ENCODE results near the gene TINAGL1.

Gene TINAGL1

DNA sequence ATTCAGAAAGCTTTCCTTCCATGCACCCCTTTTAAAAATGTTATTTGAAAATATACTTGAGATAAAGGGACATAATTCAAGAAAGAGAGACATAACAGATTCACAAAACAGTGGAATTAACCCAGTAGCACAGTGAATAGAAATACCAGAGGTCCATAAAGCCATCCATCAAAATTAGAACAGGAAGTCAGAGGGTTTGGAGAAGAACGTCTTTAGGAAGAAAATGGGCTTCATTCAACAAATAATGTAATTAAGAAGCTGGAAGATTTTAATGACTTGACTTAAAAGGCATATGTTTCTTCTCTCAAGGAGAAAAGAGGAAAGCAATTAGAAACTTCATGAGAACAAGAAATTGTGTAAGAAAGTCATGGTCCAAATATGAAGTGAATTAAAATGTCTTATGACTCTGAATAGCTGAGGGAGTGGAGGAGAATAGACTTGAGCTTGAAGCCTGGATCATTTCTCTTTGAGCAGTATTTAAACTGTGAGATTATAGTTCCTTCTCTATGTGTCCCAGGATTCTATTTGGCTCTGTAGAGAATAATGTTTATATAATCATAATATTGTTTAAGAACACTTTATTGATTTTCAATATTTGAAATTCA, 33.3 kb downstream of the TINAGL1 start:
- H3K27me3 ChIP-seq (ENCODE audit: control insufficient read depth, insufficient read depth, low read length, poor library complexity, severe bottlenecking), result no peaks in the 10 kb centered on the region
- H3K4me3 ChIP-seq (ENCODE audit: insufficient read depth, low read depth, low read length), result no peak overlapping the region
- no peaks in the 10 kb centered on the region for H3K9me3 ChIP-seq (ENCODE audit: control insufficient read depth, low read length)
- H3K36me3 ChIP-seq (ENCODE audit: control insufficient read depth, insufficient read depth, low read length), result no peaks in the 10 kb centered on the region
- H3K4me1 ChIP-seq (ENCODE audit: control insufficient read depth, insufficient read depth, low read length), result peaks cover 5% of the 10 kb centered on the region
- H3K27ac ChIP-seq (ENCODE audit: insufficient read depth, low read depth, low read length, poor library complexity, severe bottlenecking), result no peak overlapping the region
- 42 to 67% methylated on average over 1 of the region's 1 CpG for WGBS, 2 experiments

GRCh38 chr1:31614414-31615005, 38.2 kb downstream of the TINAGL1 start:
- no peak overlapping the region for H3K27ac ChIP-seq (ENCODE audit: insufficient read depth, low read depth, low read length, poor library complexity, severe bottlenecking)

GRCh38 chr1:31615414-31615813, 39.1 kb downstream of the TINAGL1 start:
- Histone ChIP-seq H3K36me3 (ENCODE audit: control insufficient read depth, insufficient read depth, low read length) (no peaks in the 10 kb centered on the region), H3K27ac (ENCODE audit: insufficient read depth, low read depth, low read length, poor library complexity, severe bottlenecking) (no peak overlapping the region), H3K9me3 (ENCODE audit: control insufficient read depth, low read length) (no peaks in the 10 kb centered on the region), H3K4me3 (ENCODE audit: insufficient read depth, low read depth, low read length) (no peak overlapping the region), H3K27me3 (ENCODE audit: control insufficient read depth, insufficient read depth, low read length, poor library complexity, severe bottlenecking) (peaks cover 35% of the 10 kb centered on the region), H3K4me1 (ENCODE audit: control insufficient read depth, insufficient read depth, low read length) (peaks cover 5% of the 10 kb centered on the region)
- 88 to 93% methylated on average over 5 to 6 of the region's 6 CpGs for WGBS, 2 experiments

More at GRCh38 chr1:31614414-31615005, 38.2 kb downstream of the TINAGL1 start:
- no peaks in the 10 kb centered on the region for H3K9me3 ChIP-seq (ENCODE audit: control insufficient read depth, low read length)
- no peaks in the 10 kb centered on the region for H3K36me3 ChIP-seq (ENCODE audit: control insufficient read depth, insufficient read depth, low read length)
- H3K27me3 ChIP-seq (ENCODE audit: control insufficient read depth, insufficient read depth, low read length, poor library complexity, severe bottlenecking), result peaks cover 35% of the 10 kb centered on the region
- WGBS, 2 experiments, result 78% methylated on average over 8 of the region's 8 CpGs
- no peak overlapping the region for H3K4me3 ChIP-seq (ENCODE audit: insufficient read depth, low read depth, low read length)
- H3K4me1 ChIP-seq (ENCODE audit: control insufficient read depth, insufficient read depth, low read length), result peaks cover 5% of the 10 kb centered on the region

- peaks cover 35% of the 10 kb centered on the region for H3K27me3 ChIP-seq (ENCODE audit: control insufficient read depth, insufficient read depth, low read length, poor library complexity, severe bottlenecking)
- H3K36me3 ChIP-seq (ENCODE audit: control insufficient read depth, insufficient read depth, low read length), result no peaks in the 10 kb centered on the region
- 43 to 44% methylated on average over 2 of the region's 2 CpGs for WGBS, 2 experiments
- no peak overlapping the region for H3K4me3 ChIP-seq (ENCODE audit: insufficient read depth, low read depth, low read length)
- H3K27ac ChIP-seq (ENCODE audit: insufficient read depth, low read depth, low read length, poor library complexity, severe bottlenecking), result no peak overlapping the region
- H3K9me3 ChIP-seq (ENCODE audit: control insufficient read depth, low read length), result no peaks in the 10 kb centered on the region
- H3K4me1 ChIP-seq (ENCODE audit: control insufficient read depth, insufficient read depth, low read length), result peaks cover 5% of the 10 kb centered on the region
Measured at GRCh38 chr1:31615939-31616338, 39.6 kb downstream of the TINAGL1 start.

- WGBS, 2 experiments, result 7 to 8% methylated on average over 48 of the region's 48 CpGs
- Histone ChIP-seq H3K27ac (ENCODE audit: insufficient read depth, low read depth, low read length, poor library complexity, severe bottlenecking) (no peak within 1 kb of the TSS), H3K36me3 (ENCODE audit: control insufficient read depth, insufficient read depth, low read length) (no peaks in the 10 kb centered on the region), H3K27me3 (ENCODE audit: control insufficient read depth, insufficient read depth, low read length, poor library complexity, severe bottlenecking) (peaks cover 35% of the 10 kb centered on the region), H3K9me3 (ENCODE audit: control insufficient read depth, low read length) (no peaks in the 10 kb centered on the region), H3K4me1 (ENCODE audit: control insufficient read depth, insufficient read depth, low read length) (peaks cover 5% of the 10 kb centered on the region), H3K4me3 (ENCODE audit: insufficient read depth, low read depth, low read length) (peak within 1 kb of the TSS; percentile 52)
Measured at GRCh38 chr1:31617218-31617915, 41.1 kb downstream of the TINAGL1 start, which contains the start of gene HCRTR1. Gene HCRTR1 (plus strand): TSS chr1:31617689. CDS start chr1:31619193, 1,504 bp downstream.

DNA sequence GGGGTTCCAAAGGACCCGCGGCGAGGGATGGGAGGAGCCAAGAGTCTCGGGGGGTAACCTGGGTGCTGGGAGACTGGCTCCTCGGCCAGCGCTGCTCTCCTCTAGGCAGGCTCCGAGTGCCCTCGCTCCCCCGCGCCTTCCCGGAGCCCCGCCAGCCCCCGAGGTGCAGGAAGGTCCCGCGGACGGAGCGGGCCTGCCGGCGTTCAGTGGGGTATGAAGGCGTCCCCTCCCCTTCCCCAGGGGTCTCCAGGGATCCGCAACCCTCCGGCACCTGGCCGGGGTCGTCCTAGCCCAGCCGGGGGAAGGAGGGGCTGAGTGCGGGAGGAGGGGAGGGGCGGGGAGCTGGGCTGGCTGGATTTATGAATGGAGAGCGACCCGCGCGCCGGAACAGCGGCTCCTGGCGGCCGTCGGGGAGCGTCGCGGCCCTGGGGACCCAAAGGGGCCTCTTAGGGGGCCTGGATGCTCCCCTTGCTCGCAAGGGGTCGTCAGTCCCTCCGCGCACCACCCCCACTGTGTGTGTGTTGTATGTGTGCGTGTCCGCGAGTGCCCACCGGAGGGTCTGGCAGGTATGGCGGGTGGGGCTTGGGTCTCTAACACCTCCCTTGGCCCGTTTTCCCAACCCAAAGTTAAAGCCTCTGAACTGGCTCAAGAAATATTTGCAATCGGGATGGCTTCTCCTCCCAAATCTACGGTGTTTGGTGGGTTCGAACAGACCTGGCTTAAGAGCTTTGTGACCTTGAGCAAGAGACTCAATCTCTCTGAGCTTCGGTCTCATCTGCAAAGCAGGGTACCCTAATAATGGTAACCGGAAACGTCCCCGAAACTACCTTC, 41.8 kb downstream of the TINAGL1 start:
- Histone ChIP-seq H3K27me3 (ENCODE audit: control insufficient read depth, insufficient read depth, low read length, poor library complexity, severe bottlenecking) (peaks cover 35% of the 10 kb centered on the region), H3K4me3 (ENCODE audit: insufficient read depth, low read depth, low read length) (peak overlapping the region; percentile 52), H3K9me3 (ENCODE audit: control insufficient read depth, low read length) (no peaks in the 10 kb centered on the region), H3K27ac (ENCODE audit: insufficient read depth, low read depth, low read length, poor library complexity, severe bottlenecking) (no peak overlapping the region), H3K4me1 (ENCODE audit: control insufficient read depth, insufficient read depth, low read length) (peaks cover 5% of the 10 kb centered on the region), H3K36me3 (ENCODE audit: control insufficient read depth, insufficient read depth, low read length) (no peaks in the 10 kb centered on the region)
- WGBS, 2 experiments, result 12% methylated on average over 56 of the region's 56 CpGs

GRCh38 chr1:31618916-31619846, 42.9 kb downstream of the TINAGL1 start:
- WGBS, 2 experiments, result 81 to 82% methylated on average over 23 of the region's 23 CpGs
- Histone ChIP-seq H3K4me3 (ENCODE audit: insufficient read depth, low read depth, low read length) (no peak overlapping the region), H3K36me3 (ENCODE audit: control insufficient read depth, insufficient read depth, low read length) (no peaks in the 10 kb centered on the region), H3K27me3 (ENCODE audit: control insufficient read depth, insufficient read depth, low read length, poor library complexity, severe bottlenecking) (peaks cover 35% of the 10 kb centered on the region), H3K9me3 (ENCODE audit: control insufficient read depth, low read length) (no peaks in the 10 kb centered on the region), H3K4me1 (ENCODE audit: control insufficient read depth, insufficient read depth, low read length) (peaks cover 4% of the 10 kb centered on the region), H3K27ac (ENCODE audit: insufficient read depth, low read depth, low read length, poor library complexity, severe bottlenecking) (no peak overlapping the region)

- no peak overlapping the region for H3K4me3 ChIP-seq (ENCODE audit: insufficient read depth, low read depth, low read length)
- WGBS, 2 experiments, result 92% methylated on average over 20 of the region's 20 CpGs
- no peaks in the 10 kb centered on the region for H3K4me1 ChIP-seq (ENCODE audit: control insufficient read depth, insufficient read depth, low read length)
- no peak overlapping the region for H3K27ac ChIP-seq (ENCODE audit: insufficient read depth, low read depth, low read length, poor library complexity, severe bottlenecking)
- H3K27me3 ChIP-seq (ENCODE audit: control insufficient read depth, insufficient read depth, low read length, poor library complexity, severe bottlenecking), result peaks cover 32% of the 10 kb centered on the region
- H3K9me3 ChIP-seq (ENCODE audit: control insufficient read depth, low read length), result no peaks in the 10 kb centered on the region
- H3K36me3 ChIP-seq (ENCODE audit: control insufficient read depth, insufficient read depth, low read length), result no peaks in the 10 kb centered on the region
Measured at GRCh38 chr1:31620631-31621497, 44.5 kb downstream of the TINAGL1 start.

GRCh38 chr1:31621498-31621820, 45.1 kb downstream of the TINAGL1 start:
- 91 to 95% methylated on average over 5 of the region's 5 CpGs for WGBS, 2 experiments
- H3K4me1 ChIP-seq (ENCODE audit: control insufficient read depth, insufficient read depth, low read length), result no peaks in the 10 kb centered on the region
- no peak overlapping the region for H3K4me3 ChIP-seq (ENCODE audit: insufficient read depth, low read depth, low read length)
- H3K36me3 ChIP-seq (ENCODE audit: control insufficient read depth, insufficient read depth, low read length), result no peaks in the 10 kb centered on the region
- no peak overlapping the region for H3K27ac ChIP-seq (ENCODE audit: insufficient read depth, low read depth, low read length, poor library complexity, severe bottlenecking)
- peaks cover 26% of the 10 kb centered on the region for H3K27me3 ChIP-seq (ENCODE audit: control insufficient read depth, insufficient read depth, low read length, poor library complexity, severe bottlenecking)
- no peaks in the 10 kb centered on the region for H3K9me3 ChIP-seq (ENCODE audit: control insufficient read depth, low read length)

All from ectodermal cell (in vitro differentiated cells).